Hepatocyte (in vitro differentiated cells): ENCODE data around the gene PRDM5.

Source experiments
- CTCF ChIP-seq: fragments of 200-600 bp; sonication (generic); IDR thresholded peaks from 2 replicates; pipeline ENCODE4 v1.5.1; 2016; ENCODE audit warnings: antibody characterized with exemption, mild to moderate bottlenecking; ENCODE audit not compliant: poor library complexity
- EZH2 ChIP-seq: fragments of 200-600 bp; sonication (generic); IDR thresholded peaks from 2 replicates; pipeline ENCODE4 v1.6.1; 2016; ENCODE audit warnings: antibody characterized with exemption, mild to moderate bottlenecking, borderline replicate concordance
- EZH2phosphoT487 ChIP-seq: fragments of 200-600 bp; sonication (generic); IDR thresholded peaks from one replicate; pipeline ENCODE4 v1.6.1; 2018; ENCODE audit warnings: antibody characterized with exemption, mild to moderate bottlenecking, low read depth, moderate library complexity; ENCODE audit not compliant: unreplicated experiment, severe bottlenecking

- TF ChIP-seq CTCF (no peak), EZH2 (no peak), EZH2phosphoT487 (no peak)
Observed at GRCh38 chr4:120861852-120862251, 60.7 kb downstream of the PRDM5 start.
